Mesothelial cell of epicardium (in vitro differentiated cells): ENCODE results near the gene FXYD6. TPM values are rescaled to one million over a fixed set of nuclear protein-coding genes. Genes with fewer than 3 reads are reported as not detected.

ENCODE experiments used
- DNase-seq, 2 experiments: peaks; one replicate each; pipeline ENCODE4 v3.0.0; 2021; ENCODE audit warnings: low spot score in 2 of 2; ENCODE audit not compliant: unreplicated experiment in 2 of 2
- H3K27ac Mint-ChIP-seq: 2 replicates; pipeline ENCODE4 v1.8.0; 2021; ENCODE audit warnings: mixed read lengths
- H3K27me3 Mint-ChIP-seq: 2 replicates; pipeline ENCODE4 v1.8.0; 2021; ENCODE audit warnings: low read depth, mixed read lengths
- H3K36me3 Mint-ChIP-seq: 2 replicates; pipeline ENCODE4 v1.8.0; 2021; ENCODE audit warnings: mixed read lengths
- H3K4me1 Mint-ChIP-seq: 2 replicates; pipeline ENCODE4 v1.8.0; 2021; ENCODE audit warnings: mixed read lengths
- H3K4me3 Mint-ChIP-seq: 2 replicates; pipeline ENCODE4 v1.8.0; 2021; ENCODE audit warnings: mild to moderate bottlenecking, moderate library complexity, mixed read lengths
- H3K9me3 Mint-ChIP-seq: 2 replicates; pipeline ENCODE4 v1.8.0; 2021; ENCODE audit warnings: mixed read lengths
- CTCF ChIP-seq: fragments of 200-600 bp; sonication (generic); IDR thresholded peaks from one replicate; pipeline ENCODE4 v1.5.0; 2021; ENCODE audit warnings: antibody characterized with exemption; ENCODE audit not compliant: unreplicated experiment
- total RNA-seq: library from RNA; stranded (reverse); gene quantifications from 3 replicates; pipeline ENCODE4 v1.2.1, GENCODE V29; 2021

The FXYD6 gene
- total RNA-seq, 1 donor from 2014 or later, result 116 TPM

DNA sequence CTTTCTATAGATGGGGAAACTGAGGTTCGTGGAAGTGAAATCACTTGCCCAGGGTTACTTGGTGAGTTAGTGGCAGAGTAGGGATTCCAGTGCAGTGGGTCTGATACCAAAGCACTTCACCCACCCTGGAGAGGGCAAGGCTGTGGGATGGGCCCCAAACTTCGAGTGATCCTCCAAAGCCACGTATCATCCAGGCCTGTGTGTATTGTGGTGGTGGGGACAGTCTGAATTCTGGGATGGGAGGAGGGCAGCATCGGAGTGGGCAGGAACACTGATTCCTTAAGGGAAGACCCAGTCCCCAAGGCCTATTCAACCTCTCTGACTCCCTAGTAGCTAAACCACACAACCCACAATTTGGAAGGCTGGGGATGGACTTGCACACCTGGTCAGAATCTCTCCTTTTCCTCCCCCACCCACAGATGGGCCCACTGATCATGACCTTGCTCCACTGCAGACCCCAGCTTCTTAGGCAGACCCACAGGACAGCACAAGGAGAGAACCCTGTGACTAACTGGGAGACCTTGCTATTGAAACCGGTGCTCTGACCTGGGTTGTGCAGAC is 41.2 kb upstream of the FXYD6 start:
- Mint-ChIP-seq H3K9me3 (no peaks in the 10 kb centered on the region), H3K27ac (no peak overlapping the region), H3K4me3 (no peak overlapping the region), H3K27me3 (peaks cover 1% of the 10 kb centered on the region), H3K4me1 (peaks cover 22% of the 10 kb centered on the region), H3K36me3 (no peaks in the 10 kb centered on the region)
- no peak for DNase-seq
- no peak for TF ChIP-seq CTCF

- no peak for TF ChIP-seq CTCF
- no peak for DNase-seq
- Mint-ChIP-seq H3K27ac (no peak overlapping the region), H3K4me1 (peaks cover 22% of the 10 kb centered on the region), H3K27me3 (peaks cover 1% of the 10 kb centered on the region), H3K36me3 (no peaks in the 10 kb centered on the region), H3K4me3 (no peak overlapping the region), H3K9me3 (no peaks in the 10 kb centered on the region)
Measured at GRCh38 chr11:117916956-117917355, 40.5 kb upstream of the FXYD6 start.

GRCh38 chr11:117915672-117916235 is 39.3 kb upstream of the FXYD6 start:
- DNase-seq, result peak in 1 of 2 experiments; percentile 32
- Mint-ChIP-seq H3K27me3 (peaks cover 1% of the 10 kb centered on the region), H3K36me3 (peaks cover 6% of the 10 kb centered on the region), H3K9me3 (no peaks in the 10 kb centered on the region), H3K4me3 (no peak overlapping the region), H3K27ac (no peak overlapping the region), H3K4me1 (peaks cover 15% of the 10 kb centered on the region)
- no peak for TF ChIP-seq CTCF

GRCh38 chr11:117914991-117915618 is 38.6 kb upstream of the FXYD6 start:
- DNase-seq, result peak in 1 of 2 experiments; percentile 36
- Mint-ChIP-seq H3K4me3 (no peak overlapping the region), H3K9me3 (no peaks in the 10 kb centered on the region), H3K27ac (peak overlapping the region; percentile 1), H3K36me3 (peaks cover 7% of the 10 kb centered on the region), H3K4me1 (peaks cover 15% of the 10 kb centered on the region), H3K27me3 (peaks cover 1% of the 10 kb centered on the region)
- TF ChIP-seq CTCF, result no peak

- no peak overlapping the region for H3K27ac Mint-ChIP-seq
- TF ChIP-seq CTCF, result no peak
- H3K4me1 Mint-ChIP-seq, result peaks cover 15% of the 10 kb centered on the region
- peaks cover 7% of the 10 kb centered on the region for H3K36me3 Mint-ChIP-seq
- H3K27me3 Mint-ChIP-seq, result peaks cover 1% of the 10 kb centered on the region
- DNase-seq, result peak in 1 of 2 experiments; percentile 28
- H3K9me3 Mint-ChIP-seq, result no peaks in the 10 kb centered on the region
- no peak overlapping the region for H3K4me3 Mint-ChIP-seq
Measured at GRCh38 chr11:117914398-117914761, 37.9 kb upstream of the FXYD6 start.
